DND-41 (cell line): Measurements from ENCODE around the gene CAD.
A peak's percentile ranks its signal among the peaks of the same experiment; 100 is the strongest.

Experiments used
- ATAC-seq: fragments of 200-7000 bp; cut with Tn5 transposase; 3 replicates; pipeline ENCODE4 v1.9.1; 2021; ENCODE audit warnings: low read depth; ENCODE audit not compliant: insufficient read depth
- DNase-seq: peaks from one replicate; pipeline ENCODE4 v3.0.0-alpha.2; 2020
- H2AFZ ChIP-seq: 2 replicates; pipeline ENCODE4 v1.6.0; 2012; ENCODE audit warnings: low read depth, low read length
- H3K27ac ChIP-seq: 2 replicates; pipeline ENCODE4 v1.5.1; 2012; ENCODE audit warnings: low read length, inconsistent platforms
- H3K27me3 ChIP-seq: fragments of 200-600 bp; sonication (generic); 2 replicates; pipeline ENCODE4 v1.6.0; 2012; ENCODE audit warnings: low read length, mild to moderate bottlenecking, inconsistent platforms; ENCODE audit not compliant: insufficient read depth, poor library complexity
- H3K36me3 ChIP-seq: 2 replicates; pipeline ENCODE4 v1.5.1; 2012; ENCODE audit warnings: low read length, inconsistent platforms; ENCODE audit not compliant: insufficient read depth
- H3K4me1 ChIP-seq: 2 replicates; pipeline ENCODE4 v1.5.1; 2012; ENCODE audit warnings: mild to moderate bottlenecking, low read length; ENCODE audit not compliant: insufficient read depth
- H3K4me2 ChIP-seq: 2 replicates; pipeline ENCODE4 v1.6.0; 2012; ENCODE audit warnings: mild to moderate bottlenecking, moderate library complexity, low read length, inconsistent platforms; ENCODE audit not compliant: insufficient read depth
- H3K4me3 ChIP-seq, 2 experiments: fragments of 200-600 bp in 1 of 2; shearing (Covaris generic) in 1 of 2; 2 replicates each; pipeline ENCODE4 v1.5.1; 2012 to 2016; ENCODE audit warnings: inconsistent platforms in 2 of 2, low read length in 2 of 2, mild to moderate bottlenecking in 2 of 2, low read depth in 1 of 2, moderate library complexity in 1 of 2
- H3K79me2 ChIP-seq: 2 replicates; pipeline ENCODE4 v1.6.0; 2012; ENCODE audit warnings: low read length, inconsistent platforms; ENCODE audit not compliant: insufficient read depth
- H3K9ac ChIP-seq: 2 replicates; pipeline ENCODE4 v1.6.0; 2012; ENCODE audit warnings: low read depth, mild to moderate bottlenecking, inconsistent platforms, low read length, moderate library complexity
- H3K9me3 ChIP-seq: 2 replicates; pipeline ENCODE4 v1.5.1; 2012; ENCODE audit warnings: low read length, moderate library complexity, mild to moderate bottlenecking, inconsistent platforms; ENCODE audit not compliant: insufficient read depth, severe bottlenecking
- H4K20me1 ChIP-seq: 2 replicates; pipeline ENCODE4 v1.6.0; 2012; ENCODE audit warnings: low read length; ENCODE audit not compliant: insufficient read depth
- EZH2 ChIP-seq: IDR thresholded peaks from 3 replicates; pipeline ENCODE4 v1.6.1; 2012; ENCODE audit warnings: borderline replicate concordance, low read depth, mild to moderate bottlenecking, moderate library complexity, low read length, inconsistent platforms; ENCODE audit not compliant: severe bottlenecking
- TF ChIP-seq, protein P1 (sequence below): IDR thresholded peaks from 2 replicates; pipeline ENCODE4 v1.5.1; 2012; ENCODE audit warnings: borderline replicate concordance, low read length, moderate library complexity, mild to moderate bottlenecking; ENCODE audit not compliant: poor library complexity, severe bottlenecking; ENCODE audit errors: extremely low read depth

The CAD gene

DNA sequence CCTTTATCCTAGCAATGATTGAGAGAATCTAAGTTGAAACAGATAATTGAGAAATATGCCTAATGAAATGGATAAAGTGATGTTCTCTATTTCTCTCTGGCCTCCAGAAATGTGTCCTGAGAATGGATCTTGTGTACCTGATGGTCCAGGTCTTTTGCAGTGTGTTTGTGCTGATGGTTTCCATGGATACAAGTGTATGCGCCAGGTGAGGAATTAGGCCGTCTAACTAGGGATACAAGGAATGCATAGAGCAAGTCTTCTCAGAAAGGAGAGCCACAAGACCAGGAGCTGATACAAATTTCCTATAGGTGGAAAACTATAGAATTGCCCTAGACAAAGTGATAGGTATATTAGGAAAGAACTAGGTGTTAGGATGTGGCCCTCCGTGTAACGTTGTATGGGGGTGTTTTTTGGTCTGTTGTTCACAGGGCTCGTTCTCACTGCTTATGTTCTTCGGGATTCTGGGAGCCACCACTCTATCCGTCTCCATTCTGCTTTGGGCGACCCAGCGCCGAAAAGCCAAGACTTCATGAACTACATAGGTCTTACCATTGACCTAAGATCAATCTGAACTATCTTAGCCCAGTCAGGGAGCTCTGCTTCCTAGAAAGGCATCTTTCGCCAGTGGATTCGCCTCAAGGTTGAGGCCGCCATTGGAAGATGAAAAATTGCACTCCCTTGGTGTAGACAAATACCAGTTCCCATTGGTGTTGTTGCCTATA is 592 bp upstream of the CAD start:
- H3K4me1 ChIP-seq = peaks cover 44% of the 10 kb centered on the region
- TF ChIP-seq, protein P1, sequence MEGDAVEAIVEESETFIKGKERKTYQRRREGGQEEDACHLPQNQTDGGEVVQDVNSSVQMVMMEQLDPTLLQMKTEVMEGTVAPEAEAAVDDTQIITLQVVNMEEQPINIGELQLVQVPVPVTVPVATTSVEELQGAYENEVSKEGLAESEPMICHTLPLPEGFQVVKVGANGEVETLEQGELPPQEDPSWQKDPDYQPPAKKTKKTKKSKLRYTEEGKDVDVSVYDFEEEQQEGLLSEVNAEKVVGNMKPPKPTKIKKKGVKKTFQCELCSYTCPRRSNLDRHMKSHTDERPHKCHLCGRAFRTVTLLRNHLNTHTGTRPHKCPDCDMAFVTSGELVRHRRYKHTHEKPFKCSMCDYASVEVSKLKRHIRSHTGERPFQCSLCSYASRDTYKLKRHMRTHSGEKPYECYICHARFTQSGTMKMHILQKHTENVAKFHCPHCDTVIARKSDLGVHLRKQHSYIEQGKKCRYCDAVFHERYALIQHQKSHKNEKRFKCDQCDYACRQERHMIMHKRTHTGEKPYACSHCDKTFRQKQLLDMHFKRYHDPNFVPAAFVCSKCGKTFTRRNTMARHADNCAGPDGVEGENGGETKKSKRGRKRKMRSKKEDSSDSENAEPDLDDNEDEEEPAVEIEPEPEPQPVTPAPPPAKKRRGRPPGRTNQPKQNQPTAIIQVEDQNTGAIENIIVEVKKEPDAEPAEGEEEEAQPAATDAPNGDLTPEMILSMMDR = no peak
- no peak for TF ChIP-seq EZH2
- no peaks in the 10 kb centered on the region for H3K9me3 ChIP-seq
- peaks cover 54% of the 10 kb centered on the region for H3K36me3 ChIP-seq
- H3K9ac ChIP-seq = peak overlapping the region; percentile 95
- H3K27me3 ChIP-seq = no peaks in the 10 kb centered on the region
- H4K20me1 ChIP-seq = no peaks in the 10 kb centered on the region; the same call in 1 of the 2 replicates
- peak overlapping the region; percentile 83 for H3K27ac ChIP-seq
- DNase-seq (no peak), ATAC-seq (no peak)
- peak overlapping the region; percentile 71 for H3K4me2 ChIP-seq
- H3K79me2 ChIP-seq = peaks cover 64% of the 10 kb centered on the region
- H3K4me3 ChIP-seq = peak overlapping the region in 1 of 2 experiments; percentile 92; a peak in 3 of 4 replicates
- H2AFZ ChIP-seq = peak overlapping the region; percentile 67

DNA sequence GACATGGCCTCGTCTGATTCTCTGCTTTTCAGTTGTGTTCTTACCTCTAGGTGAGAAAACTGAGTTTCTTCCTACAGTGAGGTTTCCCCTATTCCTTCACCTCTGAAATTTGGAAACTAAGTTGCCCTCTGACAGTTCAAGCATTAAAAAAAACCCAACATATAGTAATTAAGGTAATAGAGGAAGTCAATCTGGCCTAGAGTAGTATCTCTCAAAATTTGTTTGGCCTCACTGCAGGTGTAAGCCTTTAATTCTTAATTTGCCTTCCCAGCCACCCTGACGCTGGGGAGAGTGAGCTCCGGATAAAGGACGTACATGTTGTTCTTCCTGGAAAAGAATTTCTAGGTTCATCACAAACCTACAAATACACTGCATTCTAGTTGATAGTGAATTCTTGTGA is 1.4 kb downstream of the CAD start:
- Histone ChIP-seq H3K9me3 (no peaks in the 10 kb centered on the region), H3K27ac (peak overlapping the region; percentile 96), H3K9ac (peak overlapping the region; percentile 95), H3K4me3 (peak overlapping the region in 1 of 2 experiments; percentile 92; a peak in 3 of 4 replicates), H3K27me3 (no peaks in the 10 kb centered on the region), H3K79me2 (peaks cover 56% of the 10 kb centered on the region), H4K20me1 (no peaks in the 10 kb centered on the region; the same call in 1 of the 2 replicates), H3K36me3 (peaks cover 72% of the 10 kb centered on the region), H3K4me2 (peak overlapping the region; percentile 71), H2AFZ (no peak overlapping the region), H3K4me1 (peaks cover 35% of the 10 kb centered on the region)
- no peak for TF ChIP-seq EZH2
- TF ChIP-seq, protein P1 = no peak
- no peak for ATAC-seq
- DNase-seq = no peak

DNA sequence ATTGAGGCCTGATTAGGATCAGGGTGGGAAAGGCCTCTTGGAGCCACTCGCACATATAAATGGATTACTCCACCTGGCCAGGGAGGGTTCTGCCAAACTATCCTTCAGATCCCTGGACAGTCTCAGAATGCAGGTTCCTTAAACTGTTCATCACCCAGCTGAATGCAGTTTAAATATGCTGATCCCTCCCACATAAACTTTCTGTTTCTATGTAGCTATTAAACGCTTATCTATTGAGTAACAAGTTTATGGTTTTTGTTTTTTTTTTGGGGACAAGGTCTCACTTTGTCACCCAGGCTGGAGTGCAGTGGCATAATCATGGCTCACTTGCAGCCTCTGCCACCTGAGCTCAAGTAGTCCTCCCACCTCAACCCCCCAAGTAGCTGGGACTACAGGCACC is 1.9 kb downstream of the CAD start:
- no peak overlapping the region for H2AFZ ChIP-seq
- H3K27ac ChIP-seq = no peak overlapping the region
- TF ChIP-seq EZH2 = no peak
- TF ChIP-seq, protein P1 = no peak
- no peak for ATAC-seq
- peaks cover 73% of the 10 kb centered on the region for H3K36me3 ChIP-seq
- H3K9ac ChIP-seq = peak overlapping the region; percentile 95; the same call in 1 of the 2 replicates
- no peaks in the 10 kb centered on the region; the same call in 1 of the 2 replicates for H4K20me1 ChIP-seq
- no peak for DNase-seq
- peak overlapping the region; percentile 71 for H3K4me2 ChIP-seq
- peak overlapping the region in 1 of 2 experiments; percentile 92; a peak in 1 of 4 replicates for H3K4me3 ChIP-seq
- peaks cover 31% of the 10 kb centered on the region for H3K4me1 ChIP-seq
- peaks cover 52% of the 10 kb centered on the region for H3K79me2 ChIP-seq
- H3K9me3 ChIP-seq = no peaks in the 10 kb centered on the region
- H3K27me3 ChIP-seq = no peaks in the 10 kb centered on the region

DNA sequence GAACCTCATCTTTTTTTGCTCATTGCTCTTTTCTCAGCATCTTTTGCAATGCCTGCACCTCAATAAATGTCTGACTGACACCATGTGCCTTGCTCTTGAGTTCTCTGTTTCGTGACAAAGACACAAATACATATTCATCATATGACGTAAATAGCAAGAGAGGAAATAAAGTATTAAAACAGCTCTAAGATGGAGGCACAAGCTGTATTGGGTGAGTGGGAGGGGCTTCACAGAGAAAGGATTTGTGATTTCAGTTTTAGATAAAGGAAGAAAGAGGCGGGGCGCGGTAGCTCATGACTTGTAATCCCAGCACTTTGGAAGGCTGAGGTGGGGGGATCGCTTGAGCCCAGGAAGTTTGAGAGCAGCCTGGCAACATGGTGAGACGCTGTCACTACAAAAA is 2.9 kb downstream of the CAD start:
- Histone ChIP-seq H3K36me3 (peaks cover 78% of the 10 kb centered on the region), H2AFZ (no peak overlapping the region), H3K4me2 (no peak overlapping the region)

More for the DNA sequence above, 2.9 kb downstream of the CAD start:
- no peak overlapping the region for H3K27ac ChIP-seq
- TF ChIP-seq, protein P1 = no peak
- no peak for TF ChIP-seq EZH2
- H3K4me1 ChIP-seq = peaks cover 31% of the 10 kb centered on the region
- peaks cover 50% of the 10 kb centered on the region for H3K79me2 ChIP-seq
- no peaks in the 10 kb centered on the region for H3K9me3 ChIP-seq
- H3K27me3 ChIP-seq = no peaks in the 10 kb centered on the region
- DNase-seq (no peak), ATAC-seq (no peak)
- no peak overlapping the region for H3K9ac ChIP-seq
- peaks cover 2% of the 10 kb centered on the region; the same call in 1 of the 2 replicates for H4K20me1 ChIP-seq
- H3K4me3 ChIP-seq = no peak overlapping the region
